ENCODE measurements around the gene ATP6V1B1.

DNA sequence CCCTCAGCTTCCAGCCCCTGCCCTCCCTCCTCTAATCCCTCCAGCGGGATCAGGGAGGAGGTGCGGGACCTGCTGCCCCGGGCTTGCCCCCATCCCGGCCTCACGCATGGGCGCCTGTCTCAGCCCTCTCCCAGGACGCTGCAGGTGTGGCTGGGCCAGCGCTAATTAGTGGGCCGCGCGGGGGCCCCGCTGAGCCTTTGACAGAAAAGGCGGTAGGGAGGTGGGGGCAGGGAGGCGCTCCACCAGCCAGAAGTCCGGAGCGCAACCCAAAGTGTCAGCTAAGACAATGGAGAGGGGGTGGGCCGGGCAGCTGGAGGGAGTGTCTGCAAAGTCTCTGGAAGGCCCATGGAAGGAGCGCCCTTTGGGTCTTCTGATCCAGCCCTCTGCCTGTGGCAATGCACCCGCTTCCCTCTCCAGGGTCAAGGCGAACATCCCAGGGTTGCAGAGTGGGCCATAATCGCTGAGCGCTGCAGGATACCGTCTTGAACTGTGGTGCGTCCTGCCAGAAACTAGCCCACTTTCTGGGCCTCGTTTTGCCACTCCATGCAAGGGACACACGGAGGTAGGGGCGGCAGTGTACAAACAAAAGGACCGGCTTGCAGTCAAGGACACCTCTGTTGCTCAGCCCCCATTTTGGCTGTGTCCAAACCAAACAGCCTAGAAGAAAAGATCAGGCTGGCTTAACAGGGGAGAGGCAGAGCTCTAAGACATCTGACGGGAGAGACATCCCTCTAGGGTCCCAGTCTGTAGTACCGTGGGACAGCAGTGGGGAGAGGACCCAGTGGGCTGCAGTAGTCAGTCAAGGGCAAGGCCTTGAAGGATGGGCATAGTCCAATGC lies 3.5 kb downstream of the ATP6V1B1 start:
- no peak for TF ChIP-seq POLR2A (IDR thresholded peaks at IDR 0.05; ENCODE audit: extremely low read depth, insufficient read length)
- TF ChIP-seq, protein P1, sequence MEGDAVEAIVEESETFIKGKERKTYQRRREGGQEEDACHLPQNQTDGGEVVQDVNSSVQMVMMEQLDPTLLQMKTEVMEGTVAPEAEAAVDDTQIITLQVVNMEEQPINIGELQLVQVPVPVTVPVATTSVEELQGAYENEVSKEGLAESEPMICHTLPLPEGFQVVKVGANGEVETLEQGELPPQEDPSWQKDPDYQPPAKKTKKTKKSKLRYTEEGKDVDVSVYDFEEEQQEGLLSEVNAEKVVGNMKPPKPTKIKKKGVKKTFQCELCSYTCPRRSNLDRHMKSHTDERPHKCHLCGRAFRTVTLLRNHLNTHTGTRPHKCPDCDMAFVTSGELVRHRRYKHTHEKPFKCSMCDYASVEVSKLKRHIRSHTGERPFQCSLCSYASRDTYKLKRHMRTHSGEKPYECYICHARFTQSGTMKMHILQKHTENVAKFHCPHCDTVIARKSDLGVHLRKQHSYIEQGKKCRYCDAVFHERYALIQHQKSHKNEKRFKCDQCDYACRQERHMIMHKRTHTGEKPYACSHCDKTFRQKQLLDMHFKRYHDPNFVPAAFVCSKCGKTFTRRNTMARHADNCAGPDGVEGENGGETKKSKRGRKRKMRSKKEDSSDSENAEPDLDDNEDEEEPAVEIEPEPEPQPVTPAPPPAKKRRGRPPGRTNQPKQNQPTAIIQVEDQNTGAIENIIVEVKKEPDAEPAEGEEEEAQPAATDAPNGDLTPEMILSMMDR (IDR thresholded peaks at IDR 0.05; ENCODE audit: low read depth, low read length): no peak
- no peak for TF ChIP-seq MYC (IDR thresholded peaks at IDR 0.05; ENCODE audit: low read depth, low read length)
- TF ChIP-seq, protein P2, sequence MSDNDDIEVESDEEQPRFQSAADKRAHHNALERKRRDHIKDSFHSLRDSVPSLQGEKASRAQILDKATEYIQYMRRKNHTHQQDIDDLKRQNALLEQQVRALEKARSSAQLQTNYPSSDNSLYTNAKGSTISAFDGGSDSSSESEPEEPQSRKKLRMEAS (IDR thresholded peaks at IDR 0.05; ENCODE audit: low read depth, low read length): no peak

Measured in NB4 (cell line).